SK-N-SH (cell line): ENCODE data around the gene FOXP2. TPM values are rescaled to one million over a fixed set of nuclear protein-coding genes. Genes with fewer than 3 reads are reported as not detected.

ENCODE experiments used
- CTCF ChIA-PET: fragments of 300-600, 350-600 bp; formaldehyde crosslinking; extraction: SDS; loops from one replicate; lab custom pipeline; 2021; lab: Yijun Ruan, JAX
- POLR2A ChIA-PET: fragments of 350-600 bp; sonication (Branson Sonifier 250); formaldehyde crosslinking; extraction: SDS; loops from one replicate; lab custom pipeline; 2020; ENCODE audit warnings: antibody characterized with exemption, inconsistent platforms; lab: Yijun Ruan, JAX
- DNase-seq: peaks from one replicate; pipeline ENCODE4 v3.0.0; 2012
- H2AFZ ChIP-seq: fragments of 200-600 bp; sonication (generic); 2 replicates; pipeline ENCODE4 v1.8.1; 2016; ENCODE audit warnings: antibody characterized with exemption, mild to moderate bottlenecking, low read depth
- H3F3A ChIP-seq: fragments of 200-600 bp; sonication (generic); replicated peaks from 2 replicates; pipeline ENCODE3; 2016; ENCODE audit warnings: antibody characterized with exemption, mild to moderate bottlenecking; ENCODE audit not compliant: insufficient read depth
- H3K27ac ChIP-seq, 2 experiments: fragments of 200-500 bp in 1 of 2; fragments of 200-600 bp in 1 of 2; sonication (Bioruptor generic) in 1 of 2; sonication (generic), shearing (Covaris generic) in 1 of 2; 2 replicates each; pipeline versions ENCODE4 v1.5.1 to v1.6.1; 2014 to 2016; ENCODE audit warnings: low read depth in 2 of 2, inconsistent platforms in 1 of 2, low read length in 1 of 2, mild to moderate bottlenecking in 1 of 2, mixed read lengths in 1 of 2
- H3K27me3 ChIP-seq: fragments of 200-600 bp; sonication (generic), shearing (Covaris generic); 2 replicates; pipeline ENCODE4 v1.6.1; 2016; ENCODE audit warnings: mixed run types; ENCODE audit not compliant: insufficient read depth
- H3K36me3 ChIP-seq, 2 experiments: fragments of 200-500 bp in 1 of 2; fragments of 200-600 bp in 1 of 2; sonication (Bioruptor generic) in 1 of 2; sonication (generic) in 1 of 2; replicated peaks in 1 of 2; 2 replicates each; pipeline versions ENCODE3 to v1.5.1; 2014 to 2016; ENCODE audit warnings: low read length in 1 of 2, mild to moderate bottlenecking in 1 of 2; ENCODE audit not compliant: insufficient read depth in 2 of 2, control insufficient read depth in 1 of 2
- H3K4me1 ChIP-seq, 2 experiments: fragments of 200-500 bp in 1 of 2; fragments of 200-600 bp in 1 of 2; sonication (Bioruptor generic) in 1 of 2; sonication (generic), shearing (Covaris generic) in 1 of 2; 2 replicates each; pipeline versions ENCODE4 v1.5.1 to v1.6.1; 2014 to 2016; ENCODE audit warnings: low read depth in 1 of 2, low read length in 1 of 2, mixed run types in 1 of 2; ENCODE audit not compliant: insufficient read depth in 2 of 2, control insufficient read depth in 1 of 2
- H3K4me2 ChIP-seq: fragments of 200-600 bp; sonication (generic), shearing (Covaris generic); 2 replicates; pipeline ENCODE4 v1.6.1; 2017; ENCODE audit warnings: mixed run types
- H3K4me3 ChIP-seq, 2 experiments: fragments of 200-500 bp in 1 of 2; fragments of 200-600 bp in 1 of 2; sonication (Bioruptor generic) in 1 of 2; sonication (generic), shearing (Covaris generic) in 1 of 2; 2 replicates each; pipeline versions ENCODE4 v1.5.1 to v1.8.1; 2014 to 2016; ENCODE audit warnings: low read depth in 2 of 2, inconsistent platforms in 1 of 2, low read length in 1 of 2, mild to moderate bottlenecking in 1 of 2, mixed read lengths in 1 of 2, moderate library complexity in 1 of 2
- H3K79me2 ChIP-seq: fragments of 200-600 bp; sonication (generic); 2 replicates; pipeline ENCODE4 v1.8.1; 2017; ENCODE audit warnings: mild to moderate bottlenecking; ENCODE audit not compliant: insufficient read depth
- H3K9ac ChIP-seq: fragments of 200-600 bp; sonication (generic); 2 replicates; pipeline ENCODE4 v1.6.1; 2017; ENCODE audit warnings: mixed run types
- H3K9me2 ChIP-seq: fragments of 200-600 bp; sonication (generic); 2 replicates; pipeline ENCODE4 v1.6.1; 2017; ENCODE audit warnings: mixed run types
- H3K9me3 ChIP-seq: fragments of 200-600 bp; sonication (generic); 2 replicates; pipeline ENCODE4 v1.6.1; 2017; ENCODE audit warnings: mixed run types, mild to moderate bottlenecking, moderate library complexity
- H4K20me1 ChIP-seq: fragments of 200-600 bp; sonication (generic); 2 replicates; pipeline ENCODE4 v1.6.1; 2017; ENCODE audit warnings: mild to moderate bottlenecking, mixed run types; ENCODE audit not compliant: insufficient read depth
- ELF1 ChIP-seq: IDR thresholded peaks from 2 replicates; pipeline ENCODE4 v1.4.0; 2012
- EP300 ChIP-seq, 2 experiments: IDR thresholded peaks; 2 replicates each; pipeline versions ENCODE4 v1.4.0 to v1.6.1; 2012; ENCODE audit warnings: borderline replicate concordance in 1 of 2, low read depth in 1 of 2, low read length in 1 of 2
- EZH2phosphoT487 ChIP-seq: fragments of 200-600 bp; sonication (generic); IDR thresholded peaks from 2 replicates; pipeline ENCODE4 v1.6.1; 2017; ENCODE audit warnings: low read depth, mixed run types, mild to moderate bottlenecking, antibody characterized with exemption, moderate library complexity, borderline replicate concordance
- POLR2AphosphoS5 ChIP-seq: IDR thresholded peaks from 2 replicates; pipeline ENCODE4 v1.6.1; 2012; ENCODE audit warnings: low read depth, low read length
- SMC3 ChIP-seq: IDR thresholded peaks from 2 replicates; pipeline ENCODE4 v1.6.1; 2012; ENCODE audit warnings: low read depth, low read length, improper control_type of control experiment
- ZBTB33 ChIP-seq: IDR thresholded peaks from 2 replicates; pipeline ENCODE4 v1.4.0; 2012; ENCODE audit warnings: low read depth, borderline replicate concordance
- WGBS: methylation state at CpG from one replicate; pipeline ENCODE4 v1.1.6; 2017; ENCODE audit warnings: low lambda C conversion rate; 5-methylcytosine and 5-hydroxymethylcytosine counted together
- polyA plus RNA-seq, 3 experiments: library from polyadenylated mRNA; depleted of rRNA; stranded (reverse); fragments of >200 nt; gene quantifications; 2 replicates each; pipeline ENCODE4 v1.2.3, GENCODE V29; 2012
- TF ChIP-seq, protein P1 (sequence below): fragments of 200-600 bp; sonication (generic); IDR thresholded peaks from 2 replicates; pipeline ENCODE4 v1.6.1; 2017; ENCODE audit warnings: antibody characterized with exemption, mild to moderate bottlenecking, moderate library complexity
- TF ChIP-seq, protein P2 (sequence below): IDR thresholded peaks from 2 replicates; pipeline ENCODE4 v1.4.0; 2012; ENCODE audit warnings: low read depth
- TF ChIP-seq, protein P3 (sequence below): IDR thresholded peaks from 2 replicates; pipeline ENCODE4 v1.6.1; 2012; ENCODE audit warnings: mild to moderate bottlenecking, low read depth, low read length, moderate library complexity

FOXP2 gene
- polyA plus RNA-seq, 1 of the 3 experiments (the other 2 are of a cell fraction) = not detected

DNA sequence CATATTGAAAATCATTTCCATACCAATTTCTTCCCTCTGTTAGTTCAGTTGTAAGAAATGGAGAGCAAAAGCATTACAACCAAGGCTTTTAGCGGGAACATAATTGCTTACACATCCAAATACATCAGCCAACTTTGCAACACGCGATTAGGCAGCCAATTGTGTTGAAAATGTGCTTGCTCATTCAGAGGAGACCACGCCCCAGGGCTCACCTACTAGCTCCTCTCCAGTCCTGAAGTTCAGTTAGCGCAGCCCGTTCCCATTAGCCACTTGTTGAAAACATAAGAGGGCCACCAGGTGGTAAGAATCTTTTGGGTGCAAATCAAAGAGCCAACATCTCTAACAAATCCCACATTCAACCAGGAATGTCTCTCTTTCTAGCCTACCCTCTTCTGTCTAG is 294.0 kb downstream of the FOXP2 start (continued):
- no peak for TF ChIP-seq ZBTB33
- no peak for TF ChIP-seq ELF1
- TF ChIP-seq, protein P1, sequence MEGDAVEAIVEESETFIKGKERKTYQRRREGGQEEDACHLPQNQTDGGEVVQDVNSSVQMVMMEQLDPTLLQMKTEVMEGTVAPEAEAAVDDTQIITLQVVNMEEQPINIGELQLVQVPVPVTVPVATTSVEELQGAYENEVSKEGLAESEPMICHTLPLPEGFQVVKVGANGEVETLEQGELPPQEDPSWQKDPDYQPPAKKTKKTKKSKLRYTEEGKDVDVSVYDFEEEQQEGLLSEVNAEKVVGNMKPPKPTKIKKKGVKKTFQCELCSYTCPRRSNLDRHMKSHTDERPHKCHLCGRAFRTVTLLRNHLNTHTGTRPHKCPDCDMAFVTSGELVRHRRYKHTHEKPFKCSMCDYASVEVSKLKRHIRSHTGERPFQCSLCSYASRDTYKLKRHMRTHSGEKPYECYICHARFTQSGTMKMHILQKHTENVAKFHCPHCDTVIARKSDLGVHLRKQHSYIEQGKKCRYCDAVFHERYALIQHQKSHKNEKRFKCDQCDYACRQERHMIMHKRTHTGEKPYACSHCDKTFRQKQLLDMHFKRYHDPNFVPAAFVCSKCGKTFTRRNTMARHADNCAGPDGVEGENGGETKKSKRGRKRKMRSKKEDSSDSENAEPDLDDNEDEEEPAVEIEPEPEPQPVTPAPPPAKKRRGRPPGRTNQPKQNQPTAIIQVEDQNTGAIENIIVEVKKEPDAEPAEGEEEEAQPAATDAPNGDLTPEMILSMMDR = no peak
- no peak for TF ChIP-seq POLR2AphosphoS5
- TF ChIP-seq EP300 (IDR thresholded peaks at IDR 0.05; ENCODE audit: borderline replicate concordance in 1 of 2, low read depth in 1 of 2, low read length in 1 of 2) = no peak

DNA sequence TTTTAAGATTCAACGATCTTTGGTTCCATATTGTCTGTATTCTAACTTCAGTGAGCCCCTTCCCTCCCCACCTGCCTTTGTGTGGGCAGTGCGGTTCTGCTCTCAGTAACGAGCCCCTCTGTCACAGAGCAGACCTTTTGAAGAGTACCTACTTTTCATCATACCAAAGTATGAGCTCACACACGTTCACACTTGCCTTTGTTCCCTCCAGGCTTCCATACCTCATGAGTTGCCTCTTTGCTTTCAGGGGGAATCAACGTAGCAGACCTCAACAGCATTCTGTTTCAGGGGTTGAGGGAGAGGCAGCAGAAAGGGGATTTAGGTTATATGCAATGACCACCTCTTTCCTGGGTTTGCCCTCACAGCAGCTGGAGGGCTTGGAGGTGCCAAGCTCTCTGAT is 295.9 kb downstream of the FOXP2 start:
- no peak overlapping the region for H2AFZ ChIP-seq
- no peaks in the 10 kb centered on the region for H3F3A ChIP-seq
- no peaks in the 10 kb centered on the region for H3K79me2 ChIP-seq
- ChIA-PET POLR2A (no interaction called here), CTCF (no interaction called here)
- H4K20me1 ChIP-seq = no peaks in the 10 kb centered on the region
- TF ChIP-seq SMC3 (no peak), ELF1 (no peak), EZH2phosphoT487 (no peak)
- TF ChIP-seq, protein P2, sequence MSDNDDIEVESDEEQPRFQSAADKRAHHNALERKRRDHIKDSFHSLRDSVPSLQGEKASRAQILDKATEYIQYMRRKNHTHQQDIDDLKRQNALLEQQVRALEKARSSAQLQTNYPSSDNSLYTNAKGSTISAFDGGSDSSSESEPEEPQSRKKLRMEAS = no peak
- TF ChIP-seq, protein P3, sequence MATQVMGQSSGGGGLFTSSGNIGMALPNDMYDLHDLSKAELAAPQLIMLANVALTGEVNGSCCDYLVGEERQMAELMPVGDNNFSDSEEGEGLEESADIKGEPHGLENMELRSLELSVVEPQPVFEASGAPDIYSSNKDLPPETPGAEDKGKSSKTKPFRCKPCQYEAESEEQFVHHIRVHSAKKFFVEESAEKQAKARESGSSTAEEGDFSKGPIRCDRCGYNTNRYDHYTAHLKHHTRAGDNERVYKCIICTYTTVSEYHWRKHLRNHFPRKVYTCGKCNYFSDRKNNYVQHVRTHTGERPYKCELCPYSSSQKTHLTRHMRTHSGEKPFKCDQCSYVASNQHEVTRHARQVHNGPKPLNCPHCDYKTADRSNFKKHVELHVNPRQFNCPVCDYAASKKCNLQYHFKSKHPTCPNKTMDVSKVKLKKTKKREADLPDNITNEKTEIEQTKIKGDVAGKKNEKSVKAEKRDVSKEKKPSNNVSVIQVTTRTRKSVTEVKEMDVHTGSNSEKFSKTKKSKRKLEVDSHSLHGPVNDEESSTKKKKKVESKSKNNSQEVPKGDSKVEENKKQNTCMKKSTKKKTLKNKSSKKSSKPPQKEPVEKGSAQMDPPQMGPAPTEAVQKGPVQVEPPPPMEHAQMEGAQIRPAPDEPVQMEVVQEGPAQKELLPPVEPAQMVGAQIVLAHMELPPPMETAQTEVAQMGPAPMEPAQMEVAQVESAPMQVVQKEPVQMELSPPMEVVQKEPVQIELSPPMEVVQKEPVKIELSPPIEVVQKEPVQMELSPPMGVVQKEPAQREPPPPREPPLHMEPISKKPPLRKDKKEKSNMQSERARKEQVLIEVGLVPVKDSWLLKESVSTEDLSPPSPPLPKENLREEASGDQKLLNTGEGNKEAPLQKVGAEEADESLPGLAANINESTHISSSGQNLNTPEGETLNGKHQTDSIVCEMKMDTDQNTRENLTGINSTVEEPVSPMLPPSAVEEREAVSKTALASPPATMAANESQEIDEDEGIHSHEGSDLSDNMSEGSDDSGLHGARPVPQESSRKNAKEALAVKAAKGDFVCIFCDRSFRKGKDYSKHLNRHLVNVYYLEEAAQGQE = no peak
- H3K27me3 ChIP-seq = 0 out of 2 replicates have a peak, but pooled peaks cover 4% of the 10 kb centered on the region
- H3K27ac ChIP-seq = no peak overlapping the region
- H3K4me3 ChIP-seq = no peak overlapping the region
- no peak overlapping the region for H3K4me2 ChIP-seq
- H3K9ac ChIP-seq = no peak overlapping the region
- H3K9me3 ChIP-seq = no peaks in the 10 kb centered on the region
- 6% methylated on average over 5 of the region's 5 CpGs for WGBS
- no peaks in the 10 kb centered on the region for H3K4me1 ChIP-seq
- no peaks in the 10 kb centered on the region for H3K9me2 ChIP-seq
- DNase-seq = no peak
- no peaks in the 10 kb centered on the region for H3K36me3 ChIP-seq
